Smooth muscle cell (in vitro differentiated cells): Measurements from ENCODE around the gene BIRC6. TPM values are rescaled to one million over a fixed set of nuclear protein-coding genes. Genes with fewer than 3 reads are reported as not detected.
"Not testable (repeated sequence)": the region's sequence is repeated elsewhere in the genome, so short reads cannot be mapped to it uniquely, and the experiment has no call there.

Experiments
- DNase-seq: peaks from one replicate; lab custom pipeline; 2025; ENCODE audit not compliant: unreplicated experiment; lab: John Stamatoyannopoulos, UW
- H2AFZ ChIP-seq: fragments of 200-600 bp; sonication (generic); 2 replicates; pipeline ENCODE4 v1.6.0; 2016; ENCODE audit warnings: antibody characterized with exemption, low read depth, mild to moderate bottlenecking
- H3F3A ChIP-seq: fragments of 200-600 bp; sonication (generic); 2 replicates; pipeline ENCODE4 v1.6.0; 2017; ENCODE audit warnings: antibody characterized with exemption, low read depth
- H3K27ac ChIP-seq: fragments of 200-600 bp; sonication (generic); 2 replicates; pipeline ENCODE4 v1.5.1; 2016; ENCODE audit warnings: low read depth, mild to moderate bottlenecking
- H3K27me3 ChIP-seq: fragments of 200-600 bp; sonication (generic); 2 replicates; pipeline ENCODE4 v1.6.1; 2016; ENCODE audit warnings: low read depth, mild to moderate bottlenecking
- H3K36me3 ChIP-seq: fragments of 200-600 bp; sonication (generic); 2 replicates; pipeline ENCODE4 v1.5.1; 2016; ENCODE audit warnings: low read depth
- H3K4me1 ChIP-seq: fragments of 200-600 bp; sonication (generic); 2 replicates; pipeline ENCODE4 v1.5.1; 2016; ENCODE audit warnings: low read depth
- H3K4me2 ChIP-seq: fragments of 200-600 bp; sonication (generic); 2 replicates; pipeline ENCODE4 v1.6.0; 2016; ENCODE audit warnings: mild to moderate bottlenecking
- H3K4me3 ChIP-seq: fragments of 200-600 bp; sonication (generic); 2 replicates; pipeline ENCODE4 v1.5.1; 2016; ENCODE audit warnings: mild to moderate bottlenecking
- H3K79me2 ChIP-seq: fragments of 200-600 bp; sonication (generic); 2 replicates; pipeline ENCODE4 v1.6.0; 2016; ENCODE audit warnings: low read depth, mild to moderate bottlenecking
- H3K9ac ChIP-seq: fragments of 200-600 bp; sonication (generic); 2 replicates; pipeline ENCODE4 v1.6.0; 2016; ENCODE audit warnings: low read depth
- H3K9me3 ChIP-seq: fragments of 200-600 bp; sonication (generic); replicated peaks from 2 replicates; pipeline ENCODE4 v1.5.1; 2016; ENCODE audit warnings: low read depth
- H4K20me1 ChIP-seq: fragments of 200-600 bp; sonication (generic); 2 replicates; pipeline ENCODE4 v1.6.0; 2016; ENCODE audit warnings: low read depth
- CTCF ChIP-seq: fragments of 200-600 bp; sonication (generic); IDR thresholded peaks from 2 replicates; pipeline ENCODE4 v1.5.1; 2017; ENCODE audit warnings: borderline replicate concordance, mild to moderate bottlenecking, antibody characterized with exemption; ENCODE audit not compliant: insufficient read depth, poor library complexity, severe bottlenecking
- WGBS: methylation state at CpG from one replicate; pipeline ENCODE4 v1.1.7; 2016; ENCODE audit warnings: low lambda C conversion rate; 5-methylcytosine and 5-hydroxymethylcytosine counted together
- polyA plus RNA-seq: library from polyadenylated mRNA; unstranded; fragments of >200 nt; fragmentation: Nextera tagmentation; extraction: Ambion mirVana; gene quantifications from 2 replicates; pipeline ENCODE4 v1.2.1, GENCODE V29; 2016
- total RNA-seq: library from RNA; depleted of rRNA; stranded (reverse); fragments of >200 nt; gene quantifications from 2 replicates; pipeline ENCODE4 v1.2.3, GENCODE V29; 2014

Gene BIRC6
- total and polyA plus RNA-seq, 2 experiments from 2014 or later: 12.4 to 79.8 TPM

DNA sequence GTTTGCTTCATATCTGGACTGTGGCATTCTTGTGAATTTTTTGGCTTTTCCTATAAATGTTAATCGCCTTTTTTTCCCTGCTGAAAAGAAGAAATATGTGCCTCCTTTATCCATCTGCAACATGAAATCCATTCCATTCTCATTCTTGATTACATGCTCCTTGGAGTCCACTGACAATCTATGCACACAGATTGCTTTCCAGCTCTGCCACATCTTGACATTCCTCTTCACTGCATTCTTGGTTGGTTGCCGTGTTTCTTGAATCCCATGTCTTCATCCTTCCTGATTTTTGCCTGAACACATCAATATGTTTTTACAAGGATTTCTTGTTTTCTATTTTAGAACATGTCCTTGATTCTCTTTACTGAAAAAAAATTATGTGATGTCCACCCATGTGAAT is 26.7 kb upstream of the BIRC6 start:
- H3F3A ChIP-seq: no peaks in the 10 kb centered on the region
- TF ChIP-seq CTCF: no peak
- no peaks in the 10 kb centered on the region for H3K36me3 ChIP-seq
- DNase-seq: no peak
- no peak overlapping the region for H3K27ac ChIP-seq
- no peaks in the 10 kb centered on the region for H3K27me3 ChIP-seq
- no peak overlapping the region for H3K9ac ChIP-seq
- H3K79me2 ChIP-seq: no peaks in the 10 kb centered on the region
- no peaks in the 10 kb centered on the region for H4K20me1 ChIP-seq
- 94% methylated on average over 2 of the region's 2 CpGs for WGBS
- no peaks in the 10 kb centered on the region for H3K9me3 ChIP-seq
- H2AFZ ChIP-seq: no peak overlapping the region
- no peak overlapping the region for H3K4me2 ChIP-seq
- no peaks in the 10 kb centered on the region for H3K4me1 ChIP-seq
- no peak overlapping the region for H3K4me3 ChIP-seq

DNA sequence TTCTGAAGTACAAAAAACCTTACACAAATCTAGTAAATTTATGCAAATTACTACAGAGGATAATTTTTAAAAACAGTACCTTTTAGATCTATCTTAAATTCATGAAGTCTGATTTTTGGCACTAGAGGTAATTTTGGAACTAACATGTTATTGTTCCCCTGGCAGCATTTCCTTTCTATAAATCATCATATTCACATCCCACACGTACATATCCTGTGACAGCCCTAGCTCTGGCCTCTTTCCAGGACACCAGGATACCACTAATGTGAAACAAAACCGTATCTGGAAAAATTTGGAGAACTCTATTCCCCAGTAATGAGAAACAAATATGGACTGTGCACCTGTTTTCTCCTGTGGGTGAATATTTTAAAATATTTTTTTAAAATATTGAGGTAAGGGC is 14.0 kb upstream of the BIRC6 start:
- TF ChIP-seq CTCF: no peak
- no peaks in the 10 kb centered on the region for H3K9me3 ChIP-seq
- H3K9ac ChIP-seq: no peak overlapping the region
- no peaks in the 10 kb centered on the region for H3F3A ChIP-seq
- no peaks in the 10 kb centered on the region for H3K36me3 ChIP-seq
- 93% methylated on average over 2 of the region's 2 CpGs for WGBS
- no peaks in the 10 kb centered on the region for H3K79me2 ChIP-seq
- no peaks in the 10 kb centered on the region for H3K4me1 ChIP-seq
- no peak overlapping the region for H2AFZ ChIP-seq
- H4K20me1 ChIP-seq: no peaks in the 10 kb centered on the region
- no peak overlapping the region for H3K4me3 ChIP-seq
- H3K27me3 ChIP-seq: no peaks in the 10 kb centered on the region
- no peak overlapping the region for H3K27ac ChIP-seq
- no peak for DNase-seq
- no peak overlapping the region for H3K4me2 ChIP-seq

DNA sequence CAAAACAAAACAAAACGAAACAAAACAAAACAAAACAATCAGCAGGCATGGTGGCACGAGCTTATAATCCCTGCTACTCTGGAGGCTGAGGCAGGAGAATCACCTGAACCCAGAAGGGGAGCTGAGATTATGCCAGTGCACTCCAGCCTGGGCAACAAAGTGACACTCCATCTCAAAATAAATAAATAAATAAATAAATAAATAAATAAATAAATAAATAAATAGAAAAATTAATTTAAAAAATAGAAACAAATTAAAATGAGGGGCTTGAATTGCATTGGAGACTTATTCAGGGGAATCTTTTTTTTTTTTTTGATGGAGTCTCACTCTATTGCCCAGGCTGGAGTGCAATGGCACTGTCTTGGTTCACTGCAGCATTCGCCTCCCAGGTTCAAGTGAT is 6.0 kb upstream of the BIRC6 start:
- H3K4me3 ChIP-seq, H3F3A ChIP-seq, H3K9me3 ChIP-seq, H3K27me3 ChIP-seq, H3K36me3 ChIP-seq, H3K4me2 ChIP-seq, DNase-seq, H3K9ac ChIP-seq, H3K27ac ChIP-seq, H4K20me1 ChIP-seq, H3K79me2 ChIP-seq, H2AFZ ChIP-seq, H3K4me1 ChIP-seq: not testable (repeated sequence)
- WGBS: 100% methylated on average over 3 of the region's 3 CpGs

DNA sequence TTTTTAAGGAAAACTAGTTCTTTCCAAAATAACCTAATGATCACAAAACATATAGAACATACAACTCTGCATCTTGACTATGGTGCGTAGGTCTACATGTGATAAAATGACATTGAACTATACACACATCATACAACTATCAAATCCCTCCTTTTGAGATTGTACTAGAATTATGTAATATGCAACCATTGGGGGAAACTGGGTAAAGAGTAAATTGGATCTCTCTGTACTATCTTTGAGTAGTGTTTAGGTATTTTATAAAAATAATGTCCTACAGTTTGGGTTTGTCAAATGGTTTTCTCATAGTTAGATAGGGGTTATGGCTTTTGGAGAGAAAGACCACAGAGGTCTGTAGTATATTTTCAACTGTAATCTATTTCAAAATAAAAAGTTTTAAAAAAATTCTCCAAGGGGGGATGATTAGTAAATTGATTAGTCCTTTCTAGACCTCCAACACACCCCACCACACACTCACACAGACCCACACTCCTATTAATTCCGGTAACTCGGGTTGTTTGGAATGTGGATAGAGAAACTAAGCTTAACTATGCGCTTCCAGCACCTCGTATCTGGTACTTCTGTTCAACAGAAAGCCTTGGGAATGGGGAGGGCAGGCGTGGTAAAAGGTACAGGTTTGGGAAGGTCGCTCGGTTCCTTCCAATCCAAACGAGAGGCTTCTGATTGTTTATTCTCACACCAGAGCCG is 695 bp upstream of the BIRC6 start:
- peak overlapping the region; percentile 82 for H3K4me3 ChIP-seq
- H3K9ac ChIP-seq: peak overlapping the region; percentile 90
- 10% methylated on average over 10 of the region's 10 CpGs for WGBS
- peaks cover 32% of the 10 kb centered on the region for H4K20me1 ChIP-seq
- no peaks in the 10 kb centered on the region for H3K9me3 ChIP-seq
- DNase-seq: no peak
- H3K27ac ChIP-seq: peak overlapping the region; percentile 88
- peaks cover 22% of the 10 kb centered on the region for H3K4me1 ChIP-seq
- peak overlapping the region; percentile 91 for H2AFZ ChIP-seq
- H3K27me3 ChIP-seq: no peaks in the 10 kb centered on the region
- TF ChIP-seq CTCF: no peak
- peaks cover 32% of the 10 kb centered on the region for H3K79me2 ChIP-seq
- peak overlapping the region; percentile 92 for H3K4me2 ChIP-seq
- peaks cover 13% of the 10 kb centered on the region for H3F3A ChIP-seq
- no peaks in the 10 kb centered on the region for H3K36me3 ChIP-seq
